Neuronal stem cell (in vitro differentiated cells): Measurements from ENCODE around the gene STK32B.
A peak's percentile ranks its signal among the peaks of the same experiment; 100 is the strongest.

ENCODE experiments used
- DNase-seq: peaks from one replicate; pipeline ENCODE4 v3.0.0-alpha.2; 2013; ENCODE audit warnings: low spot score
- H2AFZ ChIP-seq: one replicate; pipeline ENCODE4 v1.6.1; 2013; ENCODE audit warnings: mild to moderate bottlenecking, low read length, inconsistent platforms
- H2AK5ac ChIP-seq: 2 replicates; pipeline ENCODE4 v1.6.1; 2013; ENCODE audit warnings: low read depth, mild to moderate bottlenecking, inconsistent platforms, low read length, moderate library complexity, mixed read lengths
- H2BK120ac ChIP-seq: 2 replicates; pipeline ENCODE4 v1.6.1; 2013; ENCODE audit warnings: low read depth, mild to moderate bottlenecking, inconsistent platforms, low read length, moderate library complexity, mixed read lengths
- H2BK12ac ChIP-seq: one replicate; pipeline ENCODE4 v1.6.1; 2013; ENCODE audit warnings: low read length, inconsistent platforms
- H2BK15ac ChIP-seq: 2 replicates; pipeline ENCODE4 v1.6.1; 2013; ENCODE audit warnings: mild to moderate bottlenecking, low read length, inconsistent platforms, mixed read lengths
- H2BK5ac ChIP-seq: one replicate; pipeline ENCODE4 v1.6.1; 2013; ENCODE audit warnings: inconsistent platforms, mild to moderate bottlenecking, low read length, moderate library complexity
- H3K14ac ChIP-seq: one replicate; pipeline ENCODE4 v1.6.1; 2013; ENCODE audit warnings: low read length, inconsistent platforms
- H3K18ac ChIP-seq: 2 replicates; pipeline ENCODE4 v1.6.1; 2013; ENCODE audit warnings: low read length, inconsistent platforms
- H3K23ac ChIP-seq: 2 replicates; pipeline ENCODE4 v1.6.1; 2013; ENCODE audit warnings: low read depth, mild to moderate bottlenecking, mixed read lengths, low read length, inconsistent platforms; ENCODE audit not compliant: poor library complexity
- H3K27ac ChIP-seq: replicated peaks from 3 replicates; pipeline ENCODE4 v1.5.1; 2013; ENCODE audit warnings: low read length, inconsistent platforms
- H3K27me3 ChIP-seq, 3 experiments: 2 replicates each; pipeline ENCODE4 v1.6.1; 2013; ENCODE audit warnings: low read length in 3 of 3, mild to moderate bottlenecking in 2 of 3, inconsistent platforms in 1 of 3, low read depth in 1 of 3, mixed read lengths in 1 of 3, moderate library complexity in 1 of 3; ENCODE audit not compliant: control insufficient read depth in 3 of 3, insufficient read depth in 3 of 3
- H3K36me3 ChIP-seq, 2 donors: replicated peaks in 1 of 2; 2 replicates each; pipeline ENCODE4 v1.6.1; 2013; ENCODE audit warnings: low read length in 2 of 2; ENCODE audit not compliant: control insufficient read depth in 2 of 2, insufficient read depth in 2 of 2
- H3K4ac ChIP-seq: 2 replicates; pipeline ENCODE4 v1.6.1; 2013; ENCODE audit warnings: inconsistent platforms, mild to moderate bottlenecking, low read length, moderate library complexity
- H3K4me1 ChIP-seq, 2 donors: 1 replicate in 1 of 2; 2 replicates in 1 of 2; pipeline ENCODE4 v1.6.1; 2013; ENCODE audit warnings: low read length in 2 of 2, low read depth in 1 of 2; ENCODE audit not compliant: control insufficient read depth in 2 of 2, insufficient read depth in 1 of 2
- H3K4me2 ChIP-seq: one replicate; pipeline ENCODE4 v1.6.1; 2013; ENCODE audit warnings: mild to moderate bottlenecking, low read length, inconsistent platforms; ENCODE audit not compliant: insufficient read depth, poor library complexity, severe bottlenecking
- H3K4me3 ChIP-seq, 2 donors: 2 replicates each; pipeline ENCODE4 v1.5.1; 2013; ENCODE audit warnings: low read length in 2 of 2, mild to moderate bottlenecking in 2 of 2, inconsistent platforms in 1 of 2, moderate library complexity in 1 of 2
- H3K79me1 ChIP-seq: one replicate; pipeline ENCODE4 v1.6.1; 2013; ENCODE audit warnings: low read depth, mild to moderate bottlenecking, inconsistent platforms, low read length, moderate library complexity
- H3K9ac ChIP-seq: one replicate; pipeline ENCODE4 v1.6.1; 2013; ENCODE audit warnings: mild to moderate bottlenecking, low read depth, low read length, inconsistent platforms; ENCODE audit not compliant: poor library complexity
- H3K9me3 ChIP-seq, 2 donors: replicated peaks in 1 of 2; 2 replicates each; pipeline versions ENCODE3 to v1.6.1; 2013; ENCODE audit warnings: low read length in 2 of 2, mild to moderate bottlenecking in 2 of 2, inconsistent platforms in 1 of 2, low read depth in 1 of 2, mixed read lengths in 1 of 2, moderate library complexity in 1 of 2; ENCODE audit not compliant: control insufficient read depth in 2 of 2, insufficient read depth in 1 of 2
- H4K8ac ChIP-seq: one replicate; pipeline ENCODE4 v1.6.1; 2013; ENCODE audit warnings: low read depth, mild to moderate bottlenecking, inconsistent platforms, low read length, moderate library complexity
- H4K91ac ChIP-seq: one replicate; pipeline ENCODE4 v1.6.1; 2013; ENCODE audit warnings: low read length, low read depth, mild to moderate bottlenecking, inconsistent platforms; ENCODE audit not compliant: poor library complexity
- WGBS, 2 donors: extraction: QIAGEN DNeasy Blood & Tissue Kit; methylation state at CpG; one replicate each; pipeline ENCODE4 v1.1.7; 2013; ENCODE audit warnings: missing lambda C conversion rate in 2 of 2, mixed read lengths in 1 of 2; ENCODE audit not compliant: insufficient read length in 2 of 2, insufficient replicate concordance in 1 of 2; ENCODE audit errors: extremely low coverage in 2 of 2; 5-methylcytosine and 5-hydroxymethylcytosine counted together

STK32B gene

DNA sequence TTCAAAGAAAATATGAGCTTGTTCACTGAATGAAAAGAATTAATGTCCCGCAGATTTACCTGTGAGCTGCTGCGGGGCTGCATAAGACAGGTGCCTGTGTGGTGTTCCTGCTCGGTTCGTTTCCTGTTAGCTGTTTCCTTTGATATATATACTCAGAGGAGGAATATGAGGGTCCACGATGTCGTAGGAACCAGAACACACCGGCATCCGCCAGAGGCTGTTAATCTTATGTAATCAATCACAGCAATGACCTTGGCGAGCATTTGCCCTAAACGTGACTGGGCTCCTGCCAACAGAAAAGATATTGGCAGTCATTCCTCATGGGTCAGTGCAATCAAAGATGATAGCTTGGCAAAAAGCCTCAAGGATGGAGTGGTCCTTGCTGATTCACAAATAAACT lies 396.9 kb downstream of the STK32B start:
- no peak for DNase-seq

DNA sequence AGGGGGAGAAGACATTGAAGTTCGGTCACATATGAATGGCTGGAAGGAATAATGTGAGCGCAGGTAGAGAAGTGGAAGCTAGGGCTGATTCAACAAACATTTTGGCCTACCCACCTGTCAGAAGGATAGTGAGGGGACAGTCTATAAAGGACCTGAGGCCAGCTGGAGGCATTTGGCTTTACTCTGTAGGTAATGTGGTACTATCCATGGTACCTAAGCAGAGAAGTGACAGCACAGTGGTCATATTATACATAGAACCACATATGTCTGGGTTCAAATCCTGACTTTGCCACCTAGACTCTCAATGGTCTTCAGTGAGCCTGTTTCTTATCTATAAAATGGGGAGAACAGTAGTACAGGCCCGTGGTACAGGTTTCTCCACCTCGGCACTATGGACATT lies 400.0 kb downstream of the STK32B start:
- Histone ChIP-seq H3K27me3 (no peaks in the 10 kb centered on the region), H3K9me3 (peaks cover 0 to 4% of the 10 kb centered on the region in 2 donors), H2BK15ac (no peak overlapping the region), H3K36me3 (no peaks in the 10 kb centered on the region), H3K79me1 (no peaks in the 10 kb centered on the region), H3K18ac (no peak overlapping the region), H3K27ac (no peak overlapping the region), H3K4ac (no peak overlapping the region), H3K9ac (no peak overlapping the region), H4K91ac (no peak overlapping the region), H3K23ac (no peak overlapping the region), H4K8ac (no peak overlapping the region), H2BK5ac (no peak overlapping the region), H2BK120ac (no peak overlapping the region), H2AK5ac (no peak overlapping the region), H3K14ac (no peak overlapping the region), H3K4me2 (no peak overlapping the region), H2BK12ac (no peak overlapping the region), H3K4me1 (peaks cover 0 to 4% of the 10 kb centered on the region in 2 donors), H3K4me3 (no peak overlapping the region), H2AFZ (no peak overlapping the region)
- no peak for DNase-seq
- no CpG with 5 or more reads among the region's 4 CpGs for WGBS, 2 donors

More for the DNA sequence above, 396.9 kb downstream of the STK32B start:
- Histone ChIP-seq H4K91ac (no peak overlapping the region), H3K4ac (no peak overlapping the region), H3K9me3 (peaks cover 0 to 4% of the 10 kb centered on the region in 2 donors), H4K8ac (no peak overlapping the region), H3K14ac (no peak overlapping the region), H3K36me3 (no peaks in the 10 kb centered on the region), H3K4me1 (peaks cover 0 to 4% of the 10 kb centered on the region in 2 donors), H2BK5ac (no peak overlapping the region), H3K27me3 (no peaks in the 10 kb centered on the region), H3K4me3 (no peak overlapping the region), H3K4me2 (no peak overlapping the region), H3K18ac (no peak overlapping the region), H2BK15ac (no peak overlapping the region), H2AK5ac (no peak overlapping the region), H2AFZ (no peak overlapping the region), H3K27ac (no peak overlapping the region), H2BK12ac (no peak overlapping the region), H3K23ac (no peak overlapping the region), H3K9ac (no peak overlapping the region), H2BK120ac (no peak overlapping the region), H3K79me1 (no peaks in the 10 kb centered on the region)
- no CpG with 5 or more reads among the region's 10 CpGs for WGBS, 2 donors

GRCh38 chr4:5452156-5452555 lies 400.9 kb downstream of the STK32B start:
- no peak overlapping the region for H3K4me3 ChIP-seq
- H3K14ac ChIP-seq, result no peak overlapping the region
- no peak overlapping the region for H3K27ac ChIP-seq
- no peak overlapping the region for H2BK5ac ChIP-seq
- peak overlapping the region; percentile 26 for H3K9ac ChIP-seq
- no peak overlapping the region for H2AFZ ChIP-seq
- H3K27me3 ChIP-seq, result no peaks in the 10 kb centered on the region
- no peak overlapping the region for H3K4me2 ChIP-seq
- peak overlapping the region; percentile 45 for H3K18ac ChIP-seq
- no peak overlapping the region for H2BK15ac ChIP-seq
- no peak overlapping the region for H3K23ac ChIP-seq
- DNase-seq, result no peak
- no peak overlapping the region for H4K91ac ChIP-seq
- no peaks in the 10 kb centered on the region for H3K4me1 ChIP-seq
- no CpG with 5 or more reads among the region's 7 CpGs for WGBS, 2 donors
- H4K8ac ChIP-seq, result no peak overlapping the region
- peaks cover 0 to 4% of the 10 kb centered on the region in 2 donors for H3K9me3 ChIP-seq
- H2AK5ac ChIP-seq, result peak overlapping the region; percentile 54
- H2BK120ac ChIP-seq, result no peak overlapping the region
- H2BK12ac ChIP-seq, result no peak overlapping the region
- H3K36me3 ChIP-seq, result no peaks in the 10 kb centered on the region
- H3K4ac ChIP-seq, result no peak overlapping the region
- H3K79me1 ChIP-seq, result no peaks in the 10 kb centered on the region

GRCh38 chr4:5455003-5455585 lies 403.8 kb downstream of the STK32B start:
- Histone ChIP-seq H3K14ac (no peak overlapping the region), H3K9me3 (peaks cover 0 to 5% of the 10 kb centered on the region in 2 donors), H2BK5ac (peak overlapping the region; percentile 11), H2AK5ac (peak overlapping the region; percentile 37), H2AFZ (no peak overlapping the region), H3K4me3 (peak overlapping the region in 1 of 2 donors; percentile 33), H3K4me2 (no peak overlapping the region), H3K27ac (no peak overlapping the region), H4K91ac (no peak overlapping the region), H3K23ac (peak overlapping the region; percentile 68), H2BK120ac (no peak overlapping the region), H4K8ac (no peak overlapping the region), H3K18ac (no peak overlapping the region), H3K79me1 (no peaks in the 10 kb centered on the region), H3K4ac (no peak overlapping the region), H3K36me3 (no peaks in the 10 kb centered on the region), H3K9ac (no peak overlapping the region), H2BK15ac (no peak overlapping the region), H3K4me1 (no peaks in the 10 kb centered on the region), H2BK12ac (no peak overlapping the region), H3K27me3 (no peaks in the 10 kb centered on the region)
- WGBS, 2 donors, result no CpG with 5 or more reads among the region's 14 CpGs
- no peak for DNase-seq
